IMR-90 (cell line): Measurements from ENCODE around the gene XYLB.

Source experiments
- POLR2A ChIP-seq: IDR thresholded peaks from 2 replicates; pipeline ENCODE4 v1.6.1; 2012; ENCODE audit warnings: mild to moderate bottlenecking, low read depth, low read length
- TF ChIP-seq, protein P1 (sequence below): conservative IDR thresholded peaks from 2 replicates; pipeline ENCODE4 v1.5.1; 2012; ENCODE audit warnings: mild to moderate bottlenecking, low read depth, low read length, improper control_type of control experiment

DNA sequence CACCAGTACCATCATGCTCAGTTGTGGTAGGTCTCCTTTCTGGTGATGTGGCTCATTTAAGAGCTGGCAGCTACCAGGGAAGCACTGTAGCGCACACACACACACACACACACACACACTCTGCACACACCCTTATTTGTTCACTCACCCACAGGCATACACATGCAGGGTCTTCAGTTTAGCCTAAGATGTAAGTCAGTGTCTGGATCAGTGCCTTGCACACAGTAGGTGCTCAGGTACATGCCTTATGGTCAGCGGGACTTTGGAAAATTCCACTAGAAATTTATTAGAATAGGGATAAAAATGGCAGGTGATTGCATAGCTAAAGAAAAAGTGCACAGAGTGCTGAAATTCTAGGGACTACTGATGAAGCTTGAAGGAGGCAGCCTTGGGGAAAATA lies 23.6 kb downstream of the XYLB start:
- no peak for TF ChIP-seq POLR2A
- TF ChIP-seq, protein P1, sequence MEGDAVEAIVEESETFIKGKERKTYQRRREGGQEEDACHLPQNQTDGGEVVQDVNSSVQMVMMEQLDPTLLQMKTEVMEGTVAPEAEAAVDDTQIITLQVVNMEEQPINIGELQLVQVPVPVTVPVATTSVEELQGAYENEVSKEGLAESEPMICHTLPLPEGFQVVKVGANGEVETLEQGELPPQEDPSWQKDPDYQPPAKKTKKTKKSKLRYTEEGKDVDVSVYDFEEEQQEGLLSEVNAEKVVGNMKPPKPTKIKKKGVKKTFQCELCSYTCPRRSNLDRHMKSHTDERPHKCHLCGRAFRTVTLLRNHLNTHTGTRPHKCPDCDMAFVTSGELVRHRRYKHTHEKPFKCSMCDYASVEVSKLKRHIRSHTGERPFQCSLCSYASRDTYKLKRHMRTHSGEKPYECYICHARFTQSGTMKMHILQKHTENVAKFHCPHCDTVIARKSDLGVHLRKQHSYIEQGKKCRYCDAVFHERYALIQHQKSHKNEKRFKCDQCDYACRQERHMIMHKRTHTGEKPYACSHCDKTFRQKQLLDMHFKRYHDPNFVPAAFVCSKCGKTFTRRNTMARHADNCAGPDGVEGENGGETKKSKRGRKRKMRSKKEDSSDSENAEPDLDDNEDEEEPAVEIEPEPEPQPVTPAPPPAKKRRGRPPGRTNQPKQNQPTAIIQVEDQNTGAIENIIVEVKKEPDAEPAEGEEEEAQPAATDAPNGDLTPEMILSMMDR, result no peak
